HG02840 (cell line): ENCODE results near the gene PRF1.
"Not testable (repeated sequence)": the region's sequence is repeated elsewhere in the genome, so short reads cannot be mapped to it uniquely, and the experiment has no call there.

Source experiments
- ATAC-seq: cut with Tn5 transposase; IDR thresholded peaks from one replicate; pipeline ENCODE4 v1.9.1; 2021; ENCODE audit warnings: mild to moderate bottlenecking, moderate library complexity, moderate number of reproducible peaks; ENCODE audit not compliant: unreplicated experiment, low FRiP score

Gene PRF1

DNA sequence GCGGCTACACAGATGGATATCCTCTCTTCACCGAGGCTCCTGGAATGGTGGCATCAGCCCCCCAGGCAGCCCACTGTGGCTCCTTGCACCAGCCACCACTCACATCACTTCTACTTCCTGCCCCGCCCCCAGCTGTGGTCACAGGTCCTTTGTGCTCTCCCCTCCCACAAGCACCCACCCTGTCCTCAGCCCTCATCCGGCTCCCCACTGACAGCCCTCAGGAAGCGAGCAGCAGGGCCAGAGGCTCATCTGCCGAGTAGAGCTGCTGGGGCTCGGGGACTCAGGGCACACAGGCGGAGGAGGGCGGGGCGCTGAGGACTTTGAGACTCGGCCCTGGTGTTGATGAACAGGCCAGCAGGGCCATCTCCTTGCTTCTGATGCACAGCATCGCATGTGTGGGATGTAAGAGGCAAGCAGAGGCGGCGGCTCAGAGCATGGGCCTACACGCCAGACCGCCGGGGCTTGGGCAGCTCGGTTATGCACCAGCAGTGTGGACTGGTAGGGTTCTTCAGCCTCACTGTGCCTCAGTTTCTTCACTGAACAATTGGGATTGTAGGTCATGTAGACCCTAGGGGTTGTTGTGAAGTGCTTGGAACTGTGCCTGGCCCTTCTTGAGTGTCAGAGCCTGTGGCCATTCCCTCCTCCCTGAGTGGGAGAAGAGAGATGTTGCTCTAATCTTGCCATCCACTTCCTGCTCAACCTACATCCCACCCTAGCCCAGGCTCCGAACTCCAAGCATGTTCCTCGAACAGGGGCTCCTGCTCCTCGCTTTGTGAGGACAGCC is at the start of gene PRF1:
TSS of gene PRF1 (minus strand) at position 77 of the 784 bp plus-strand sequence. CDS start 1,839 bp downstream, outside the sequence.
- ATAC-seq: no peak

- ATAC-seq: no peak
Observed at GRCh38 chr10:70651661-70652060, 49.1 kb upstream of the PRF1 start.

- no peak for ATAC-seq
Observed at GRCh38 chr10:70650718-70651117, 48.2 kb upstream of the PRF1 start.

DNA sequence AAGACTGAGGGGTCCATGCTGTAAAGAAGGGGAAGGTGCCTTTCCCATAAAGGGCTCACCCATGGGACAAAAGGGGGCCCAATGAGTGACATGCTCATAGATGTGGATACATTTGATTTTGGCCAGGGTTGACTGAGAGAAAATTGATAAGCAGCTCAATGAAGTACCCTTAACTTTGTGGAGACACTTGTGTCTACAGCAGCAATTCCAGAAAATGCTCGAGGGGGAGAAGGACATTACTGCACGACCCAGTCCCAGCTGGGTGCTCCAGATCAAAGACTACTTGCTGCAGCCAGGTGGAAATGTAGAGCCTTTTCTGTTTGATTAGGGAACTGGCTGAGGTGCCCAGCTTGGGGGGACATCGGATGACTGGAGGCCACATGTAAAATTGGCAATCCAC is 47.6 kb upstream of the PRF1 start:
- ATAC-seq: no peak

GRCh38 chr10:70649526-70649925 is 47.0 kb upstream of the PRF1 start:
- no peak for ATAC-seq

- no peak for ATAC-seq
Observed at GRCh38 chr10:70648427-70648826, 45.9 kb upstream of the PRF1 start.

DNA sequence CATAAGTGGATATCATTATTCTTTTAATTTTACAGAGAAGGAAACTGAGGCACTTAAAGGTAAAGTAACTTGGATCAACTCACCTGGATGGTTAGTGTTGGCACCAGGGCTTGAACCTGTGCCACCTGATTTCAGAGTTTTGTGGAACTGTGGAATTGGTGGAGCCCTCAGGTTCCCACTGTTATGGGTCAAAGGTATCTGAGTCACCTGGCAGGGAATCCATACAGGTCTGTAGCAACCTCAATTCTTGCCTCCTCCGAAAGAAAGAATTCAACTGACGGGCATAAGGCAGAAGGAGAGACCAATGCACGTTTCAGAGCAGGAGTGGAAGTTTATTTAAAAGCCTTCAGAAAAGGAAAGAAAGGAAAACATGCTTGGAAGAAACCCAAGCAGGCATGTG is 44.5 kb upstream of the PRF1 start:
- ATAC-seq: no peak

GRCh38 chr10:70644959-70645358 is 42.4 kb upstream of the PRF1 start:
- not testable (repeated sequence) for ATAC-seq

GRCh38 chr10:70643272-70643671 is 40.7 kb upstream of the PRF1 start:
- ATAC-seq: not testable (repeated sequence)

GRCh38 chr10:70639640-70640383 is 37.3 kb upstream of the PRF1 start:
- not testable (repeated sequence) for ATAC-seq

DNA sequence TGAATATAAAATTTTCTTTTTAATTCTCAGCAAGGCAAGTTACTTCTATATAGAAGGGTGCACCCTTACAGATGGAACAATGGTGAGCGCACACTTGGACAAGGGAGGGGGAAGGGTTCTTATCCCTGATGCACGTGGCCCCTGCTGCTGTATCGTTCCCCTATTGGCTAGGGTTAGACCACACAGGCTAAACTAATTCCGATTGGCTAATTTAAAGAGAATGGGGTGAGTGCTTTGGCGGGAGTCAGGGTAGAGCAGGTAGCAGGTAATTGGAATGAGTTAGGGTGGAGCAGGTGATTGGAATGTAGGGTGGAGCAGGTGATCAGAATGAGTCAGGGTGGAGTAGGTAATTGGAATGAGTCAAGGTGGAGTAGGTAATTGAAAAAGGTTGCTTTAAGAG is 32.0 kb upstream of the PRF1 start:
- ATAC-seq: not testable (repeated sequence)

DNA sequence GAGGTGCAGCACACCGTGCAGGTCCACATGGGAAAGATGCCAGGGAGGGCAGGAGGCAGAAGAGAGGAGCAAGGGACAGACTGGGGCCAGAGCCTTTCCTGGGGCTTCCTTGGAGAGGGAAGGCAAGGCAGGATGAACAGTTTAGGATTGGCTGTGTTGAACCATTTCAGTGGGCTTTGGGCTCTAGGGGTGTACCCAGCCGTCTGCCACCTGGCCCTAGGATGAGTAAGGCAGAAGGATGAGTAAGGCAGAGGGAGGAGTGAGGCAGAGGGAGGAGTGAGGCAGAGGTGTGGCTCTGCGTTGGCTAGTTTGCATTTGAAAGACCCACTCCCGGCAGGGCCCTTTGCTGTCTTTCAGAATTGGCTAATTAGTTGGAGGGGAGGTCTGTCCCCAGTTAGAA is 31.5 kb upstream of the PRF1 start:
- ATAC-seq: no peak

DNA sequence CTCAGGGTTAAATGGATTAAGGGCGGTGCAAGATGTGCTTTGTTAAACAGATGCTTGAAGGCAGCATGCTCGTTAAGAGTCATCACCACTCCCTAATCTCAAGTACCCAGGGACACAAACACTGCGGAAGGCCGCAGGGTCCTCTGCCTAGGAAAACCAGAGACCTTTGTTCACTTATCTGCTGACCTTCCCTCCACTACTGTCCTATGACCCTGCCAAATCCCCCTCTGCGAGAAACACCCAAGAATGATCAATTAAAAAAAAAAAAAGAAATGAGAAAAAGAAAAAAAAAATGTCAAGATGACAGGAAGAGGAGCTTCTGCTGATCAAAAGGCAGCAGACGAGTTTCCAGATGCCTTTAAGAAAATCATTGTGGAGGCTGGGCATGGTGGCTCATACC is 29.2 kb upstream of the PRF1 start:
- not testable (repeated sequence) for ATAC-seq

GRCh38 chr10:70629338-70629737 is 26.8 kb upstream of the PRF1 start:
- no peak for ATAC-seq

GRCh38 chr10:70626056-70626455 is 23.5 kb upstream of the PRF1 start:
- ATAC-seq: no peak

DNA sequence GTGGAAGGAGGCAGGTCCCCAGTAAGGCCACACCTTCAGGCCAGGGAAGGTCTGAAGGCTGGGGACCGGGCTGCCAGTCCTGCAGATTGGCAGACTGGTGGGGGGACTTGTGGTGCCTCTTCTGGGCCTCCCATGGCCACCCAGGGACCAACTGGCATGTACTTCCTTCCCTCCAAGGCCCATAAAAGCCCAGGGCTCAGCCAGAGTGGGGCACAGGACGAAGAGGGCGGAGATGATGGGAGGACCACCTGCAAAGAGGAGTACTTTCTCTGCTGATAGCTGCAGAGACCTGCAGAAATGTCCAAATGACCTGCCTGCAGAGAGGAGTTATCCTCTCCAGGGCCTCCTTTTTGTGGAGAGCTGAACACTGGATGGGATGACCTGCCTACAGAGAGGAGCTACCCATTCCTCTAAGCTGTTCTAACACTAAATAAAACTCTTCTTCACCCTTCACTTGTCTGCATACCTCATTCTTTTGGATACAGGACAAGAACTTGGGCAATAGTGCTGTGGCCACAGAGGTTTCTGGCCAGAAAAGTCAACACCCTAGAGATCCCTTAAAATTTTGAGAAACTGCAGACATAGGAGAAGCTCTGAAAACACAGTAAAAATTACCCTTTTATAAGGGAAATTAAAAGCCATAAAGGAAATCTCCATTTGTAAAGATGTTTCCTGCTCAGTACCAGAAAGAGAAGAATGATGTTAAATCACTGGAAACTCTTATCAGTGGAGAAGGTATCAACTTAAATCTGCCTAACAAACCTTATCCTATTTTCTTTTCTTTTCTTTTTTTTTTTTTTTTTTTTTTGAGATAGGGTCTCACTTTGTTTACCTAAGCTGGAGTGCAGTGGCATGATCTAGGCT is 20.7 kb upstream of the PRF1 start:
- no peak for ATAC-seq

DNA sequence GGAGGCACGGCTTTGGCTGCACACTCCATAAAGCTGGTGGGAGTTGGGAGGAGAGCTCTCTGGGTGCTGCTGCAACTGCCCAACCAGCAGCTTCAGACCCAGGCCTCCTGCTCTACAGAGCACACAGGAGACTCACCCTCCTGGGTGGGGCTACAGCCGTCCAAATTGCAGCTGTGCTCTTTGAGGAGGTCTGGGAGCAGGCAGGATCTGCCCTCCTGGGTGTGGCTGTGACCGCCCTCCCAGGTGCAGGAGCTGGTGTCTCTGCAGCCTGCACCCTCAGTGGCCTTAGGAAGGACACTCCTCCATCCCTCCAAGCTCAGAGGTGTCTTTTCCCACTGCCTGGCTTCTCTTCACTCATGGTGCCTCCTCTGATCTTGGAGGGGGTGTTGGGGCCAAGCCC is 20.0 kb upstream of the PRF1 start:
- no peak for ATAC-seq

DNA sequence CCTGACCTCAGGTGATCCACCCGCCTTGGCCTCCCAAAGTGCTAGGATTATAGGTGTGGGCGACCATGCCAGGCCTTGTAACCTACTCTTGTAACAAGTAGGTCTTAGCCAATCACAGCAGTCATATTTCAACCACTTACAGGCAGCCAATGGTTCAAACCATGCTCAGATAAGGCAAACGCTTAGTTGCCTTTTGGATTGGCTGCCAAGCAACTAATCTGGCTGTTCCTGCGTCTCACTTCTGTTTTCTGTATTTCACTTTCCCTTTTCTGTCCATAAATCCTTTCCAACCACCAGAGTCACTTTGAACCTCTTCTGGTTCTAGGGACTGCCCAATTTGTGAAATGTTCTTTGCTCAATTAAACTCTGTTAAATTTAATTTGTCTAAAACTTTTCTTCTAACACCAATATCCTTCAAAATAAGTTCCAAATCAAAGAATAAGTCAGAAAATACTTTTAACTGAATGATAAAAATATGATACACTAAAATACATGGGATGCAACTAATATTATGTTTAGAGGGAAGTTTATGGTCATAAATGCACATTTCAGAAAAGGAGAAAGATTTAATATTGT is 19.1 kb upstream of the PRF1 start:
- ATAC-seq: no peak

GRCh38 chr10:70620020-70620289 is 17.4 kb upstream of the PRF1 start:
- ATAC-seq: no peak

DNA sequence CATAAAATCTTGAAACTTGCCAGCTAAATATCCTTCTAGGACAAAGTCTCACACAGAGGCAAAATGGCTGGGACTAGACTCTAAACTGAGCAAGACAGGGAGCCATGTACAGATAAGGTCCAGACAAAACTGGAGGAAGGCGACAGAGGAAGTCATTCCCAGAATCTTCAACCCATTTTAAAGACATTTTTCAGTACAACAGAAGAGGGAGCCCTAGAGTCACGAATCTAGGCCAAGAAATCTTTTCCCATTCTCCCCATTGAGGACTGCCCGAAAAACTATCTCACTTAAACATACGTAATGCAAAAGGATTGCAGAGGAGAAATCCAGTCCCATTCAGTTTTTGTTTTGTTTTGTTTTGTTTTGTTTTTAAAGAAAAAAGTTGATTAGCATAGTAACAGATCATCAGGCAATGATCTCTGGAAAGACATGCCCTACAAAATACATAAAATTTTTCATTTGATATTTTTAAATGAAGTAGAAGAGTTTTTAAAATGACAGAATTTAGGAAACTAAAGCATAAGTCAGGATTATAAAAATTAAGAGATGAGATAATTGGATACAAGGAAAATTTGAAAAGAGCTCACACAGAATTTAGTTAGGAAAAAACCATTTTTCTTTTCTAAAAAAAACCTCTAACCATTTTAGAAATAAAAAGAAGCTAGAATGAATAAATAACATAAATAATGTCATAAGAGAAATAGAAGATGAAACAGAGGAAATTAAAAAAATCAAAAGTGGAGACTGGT is 16.9 kb upstream of the PRF1 start:
- ATAC-seq: no peak
